Measurements from ENCODE around the gene PPP5C.
"Not testable (repeated sequence)": the region's sequence is repeated elsewhere in the genome, so short reads cannot be mapped to it uniquely, and the experiment has no call there.

Gene PPP5C

GRCh38 chr19:46392252-46392801 lies 45.4 kb downstream of the PPP5C start:
- no peak for DNase-seq (ENCODE audit: insufficient read length, low spot score)
- TF ChIP-seq, protein P1, sequence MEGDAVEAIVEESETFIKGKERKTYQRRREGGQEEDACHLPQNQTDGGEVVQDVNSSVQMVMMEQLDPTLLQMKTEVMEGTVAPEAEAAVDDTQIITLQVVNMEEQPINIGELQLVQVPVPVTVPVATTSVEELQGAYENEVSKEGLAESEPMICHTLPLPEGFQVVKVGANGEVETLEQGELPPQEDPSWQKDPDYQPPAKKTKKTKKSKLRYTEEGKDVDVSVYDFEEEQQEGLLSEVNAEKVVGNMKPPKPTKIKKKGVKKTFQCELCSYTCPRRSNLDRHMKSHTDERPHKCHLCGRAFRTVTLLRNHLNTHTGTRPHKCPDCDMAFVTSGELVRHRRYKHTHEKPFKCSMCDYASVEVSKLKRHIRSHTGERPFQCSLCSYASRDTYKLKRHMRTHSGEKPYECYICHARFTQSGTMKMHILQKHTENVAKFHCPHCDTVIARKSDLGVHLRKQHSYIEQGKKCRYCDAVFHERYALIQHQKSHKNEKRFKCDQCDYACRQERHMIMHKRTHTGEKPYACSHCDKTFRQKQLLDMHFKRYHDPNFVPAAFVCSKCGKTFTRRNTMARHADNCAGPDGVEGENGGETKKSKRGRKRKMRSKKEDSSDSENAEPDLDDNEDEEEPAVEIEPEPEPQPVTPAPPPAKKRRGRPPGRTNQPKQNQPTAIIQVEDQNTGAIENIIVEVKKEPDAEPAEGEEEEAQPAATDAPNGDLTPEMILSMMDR (IDR thresholded peaks at IDR 0.05; ENCODE audit: insufficient read depth, missing control alignments): no peak
- no peak for FAIRE-seq

DNA sequence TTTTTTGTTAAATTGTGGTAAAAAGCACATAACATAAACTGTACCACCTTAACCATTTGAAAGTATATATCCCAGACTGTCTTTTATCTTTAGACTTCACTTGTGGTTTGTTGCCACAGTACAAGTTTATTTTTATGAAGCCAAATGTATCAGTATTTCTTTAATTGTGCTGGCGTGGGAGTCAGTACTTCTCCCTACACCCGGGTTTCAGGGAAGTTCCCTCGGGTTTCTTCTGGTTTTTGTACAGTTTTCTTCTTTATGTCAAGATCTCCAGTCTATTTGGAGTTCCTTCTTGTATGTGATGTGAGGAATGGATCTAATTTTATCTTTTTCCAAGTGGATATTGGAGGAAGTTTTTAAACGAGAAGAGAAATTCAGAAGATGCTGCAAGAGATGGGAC lies 46.0 kb downstream of the PPP5C start:
- no peak for FAIRE-seq
- TF ChIP-seq, protein P1 (IDR thresholded peaks at IDR 0.05; ENCODE audit: insufficient read depth, missing control alignments): no peak
- DNase-seq (ENCODE audit: insufficient read length, low spot score): no peak

DNA sequence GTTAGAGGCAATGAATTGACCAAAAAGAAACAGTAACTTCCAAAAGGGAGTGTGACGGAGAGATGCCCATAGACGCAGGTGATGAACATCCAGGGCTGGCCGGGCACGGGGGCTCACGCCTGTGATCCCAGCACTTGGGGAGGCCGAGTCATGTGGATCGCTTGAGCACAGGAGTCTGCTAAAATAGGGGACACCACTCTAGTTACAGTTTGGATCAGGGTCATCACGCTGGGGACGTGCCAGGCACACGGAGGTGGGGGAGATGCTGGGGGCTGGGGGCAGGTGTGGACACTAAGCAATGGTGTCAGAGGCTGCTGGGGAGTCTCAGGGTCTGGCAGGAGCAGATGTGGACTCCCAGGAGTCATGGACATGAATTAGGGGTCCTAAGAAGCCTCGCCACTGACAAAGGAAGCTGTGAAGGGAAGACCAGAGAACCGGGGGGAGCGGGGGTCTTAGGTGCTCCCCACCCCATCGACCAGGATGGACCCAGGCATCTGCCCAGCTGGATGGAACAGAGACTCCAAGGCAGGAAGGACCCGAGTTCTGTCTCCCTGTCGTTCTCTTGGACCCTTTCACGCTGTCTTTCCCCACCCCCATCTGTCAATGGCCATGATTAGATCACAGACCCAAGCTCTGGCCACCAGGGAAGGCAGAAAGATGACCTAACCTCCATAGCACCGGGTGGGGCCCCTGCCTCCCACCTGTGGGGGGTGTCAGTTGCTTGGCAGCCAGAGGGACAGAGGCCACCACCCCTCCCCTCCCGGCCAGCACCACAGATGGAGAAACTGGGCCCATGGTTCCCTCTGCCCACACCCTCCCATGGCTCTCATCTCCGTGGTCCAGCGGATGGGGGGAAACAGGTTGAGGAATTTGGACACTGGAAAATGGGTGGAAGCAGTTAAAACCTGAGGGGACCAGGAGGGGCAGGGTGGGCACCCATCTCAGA lies 46.8 kb downstream of the PPP5C start:
- no peak for FAIRE-seq
- TF ChIP-seq, protein P1 (IDR thresholded peaks at IDR 0.05; ENCODE audit: insufficient read depth, missing control alignments): no peak
- no peak for DNase-seq (ENCODE audit: insufficient read length, low spot score)

GRCh38 chr19:46394402-46394797 lies 47.5 kb downstream of the PPP5C start:
- no peak for DNase-seq (ENCODE audit: insufficient read length, low spot score)
- FAIRE-seq: no peak
- TF ChIP-seq, protein P1 (IDR thresholded peaks at IDR 0.05; ENCODE audit: insufficient read depth, missing control alignments): no peak

- DNase-seq (ENCODE audit: insufficient read length, low spot score); FAIRE-seq: not testable (repeated sequence)
Measured at GRCh38 chr19:46397801-46398479, 51.1 kb downstream of the PPP5C start.

GRCh38 chr19:46402725-46403124 lies 55.8 kb downstream of the PPP5C start:
- DNase-seq (ENCODE audit: insufficient read length, low spot score) (no peak), FAIRE-seq (no peak)
- TF ChIP-seq, protein P1 (IDR thresholded peaks at IDR 0.05; ENCODE audit: insufficient read depth, missing control alignments): no peak

GRCh38 chr19:46404055-46404752 lies 57.3 kb downstream of the PPP5C start:
- no peak for DNase-seq (ENCODE audit: insufficient read length, low spot score)
- TF ChIP-seq, protein P1 (IDR thresholded peaks at IDR 0.05; ENCODE audit: insufficient read depth, missing control alignments): no peak
- FAIRE-seq: no peak
